PFSK-1 (cell line): ENCODE results near the gene IGFBP5.

Experiments used
- FOXP2 ChIP-seq: optimal IDR thresholded peaks from 2 replicates; pipeline ENCODE3; 2011; ENCODE audit warnings: borderline replicate concordance, control low read depth, inconsistent platforms; ENCODE audit not compliant: insufficient read depth; ENCODE audit errors: extremely low read length, extremely low read depth
- POLR2AphosphoS5 ChIP-seq: IDR thresholded peaks from 2 replicates; pipeline ENCODE4 v1.6.1; 2012; ENCODE audit warnings: low read depth, mild to moderate bottlenecking, control low read depth, low read length, moderate library complexity
- REST ChIP-seq, 2 experiments: IDR thresholded peaks; 2 replicates each; pipeline versions ENCODE4 v1.6.1 to v1.8.0; 2011 to 2012; ENCODE audit warnings: low read depth in 2 of 2, low read length in 2 of 2, control low read depth in 1 of 2, inconsistent platforms in 1 of 2, mild to moderate bottlenecking in 1 of 2, moderate library complexity in 1 of 2; ENCODE audit not compliant: insufficient read depth in 1 of 2
- SIN3A ChIP-seq: IDR thresholded peaks from 2 replicates; pipeline ENCODE4 v1.6.1; 2012; ENCODE audit warnings: mild to moderate bottlenecking, low read length, moderate library complexity, borderline replicate concordance; ENCODE audit not compliant: insufficient read depth
- TAF1 ChIP-seq: IDR thresholded peaks from 2 replicates; pipeline ENCODE4 v1.6.1; 2012; ENCODE audit warnings: low read length, control low read depth, borderline replicate concordance; ENCODE audit not compliant: insufficient read depth

The IGFBP5 gene

DNA sequence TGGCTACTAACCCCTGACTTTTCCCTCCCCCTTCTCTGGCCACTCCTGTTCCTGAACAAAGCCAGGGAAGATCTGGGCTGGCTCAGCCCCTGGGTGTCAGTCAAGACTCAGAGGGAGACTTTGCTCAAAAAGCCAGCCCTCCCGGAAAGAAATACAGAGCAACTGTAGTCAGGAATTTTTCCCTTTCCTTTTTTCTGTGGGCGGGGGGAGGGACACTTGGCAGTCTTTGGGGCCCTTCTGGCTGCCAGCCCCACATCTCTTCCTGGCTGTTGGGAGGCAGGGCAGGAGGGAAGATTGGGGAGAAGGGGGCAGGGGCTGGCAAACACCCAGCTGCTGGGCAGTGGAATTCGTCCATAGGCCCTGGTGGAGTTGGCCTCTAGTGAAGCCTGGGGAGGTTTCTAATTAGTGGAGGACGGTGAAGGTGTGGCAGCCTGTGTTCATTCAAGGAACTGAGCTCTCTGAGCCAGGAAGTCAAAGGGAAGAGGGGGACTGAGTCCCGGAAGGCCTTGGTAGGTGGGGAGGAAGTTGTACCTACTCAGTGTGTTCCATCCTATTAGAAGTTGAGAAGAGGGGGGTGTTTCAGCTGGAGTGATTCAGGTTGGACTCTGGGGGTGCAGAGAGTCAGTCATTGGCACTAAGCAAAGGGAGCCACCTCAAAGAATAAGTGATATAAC is 51.2 kb downstream of the IGFBP5 start:
- TF ChIP-seq SIN3A (no peak), TAF1 (no peak), POLR2AphosphoS5 (no peak), FOXP2 (no peak), REST (IDR thresholded peaks at IDR 0.05; ENCODE audit: insufficient read depth in 1 of 2, low read depth in 2 of 2, low read length in 2 of 2) (no peak)

DNA sequence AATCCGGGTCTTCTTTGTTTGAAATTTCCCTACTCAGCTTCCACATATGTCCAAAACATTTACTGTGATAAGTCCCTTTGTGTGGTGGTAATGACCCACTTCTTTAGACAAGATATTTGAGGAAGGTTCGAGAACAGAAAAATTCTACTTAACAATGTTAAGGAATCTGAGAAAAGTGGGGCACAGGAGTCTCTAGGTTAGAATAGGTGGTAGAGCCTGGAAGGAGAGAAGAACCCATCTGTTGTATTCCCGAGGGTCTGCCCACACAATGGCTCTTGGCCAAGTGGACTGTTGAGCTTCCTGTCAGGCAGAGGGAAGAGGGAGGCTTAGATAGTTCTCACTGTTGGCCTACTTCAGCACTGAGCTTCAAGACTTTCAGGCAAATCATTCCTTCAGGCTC is 57.9 kb downstream of the IGFBP5 start:
- TF ChIP-seq FOXP2 = no peak
- TF ChIP-seq POLR2AphosphoS5 = no peak
- TF ChIP-seq REST (IDR thresholded peaks at IDR 0.05; ENCODE audit: insufficient read depth in 1 of 2, low read depth in 2 of 2, low read length in 2 of 2) = no peak
- TF ChIP-seq SIN3A = no peak
- TF ChIP-seq TAF1 = no peak

DNA sequence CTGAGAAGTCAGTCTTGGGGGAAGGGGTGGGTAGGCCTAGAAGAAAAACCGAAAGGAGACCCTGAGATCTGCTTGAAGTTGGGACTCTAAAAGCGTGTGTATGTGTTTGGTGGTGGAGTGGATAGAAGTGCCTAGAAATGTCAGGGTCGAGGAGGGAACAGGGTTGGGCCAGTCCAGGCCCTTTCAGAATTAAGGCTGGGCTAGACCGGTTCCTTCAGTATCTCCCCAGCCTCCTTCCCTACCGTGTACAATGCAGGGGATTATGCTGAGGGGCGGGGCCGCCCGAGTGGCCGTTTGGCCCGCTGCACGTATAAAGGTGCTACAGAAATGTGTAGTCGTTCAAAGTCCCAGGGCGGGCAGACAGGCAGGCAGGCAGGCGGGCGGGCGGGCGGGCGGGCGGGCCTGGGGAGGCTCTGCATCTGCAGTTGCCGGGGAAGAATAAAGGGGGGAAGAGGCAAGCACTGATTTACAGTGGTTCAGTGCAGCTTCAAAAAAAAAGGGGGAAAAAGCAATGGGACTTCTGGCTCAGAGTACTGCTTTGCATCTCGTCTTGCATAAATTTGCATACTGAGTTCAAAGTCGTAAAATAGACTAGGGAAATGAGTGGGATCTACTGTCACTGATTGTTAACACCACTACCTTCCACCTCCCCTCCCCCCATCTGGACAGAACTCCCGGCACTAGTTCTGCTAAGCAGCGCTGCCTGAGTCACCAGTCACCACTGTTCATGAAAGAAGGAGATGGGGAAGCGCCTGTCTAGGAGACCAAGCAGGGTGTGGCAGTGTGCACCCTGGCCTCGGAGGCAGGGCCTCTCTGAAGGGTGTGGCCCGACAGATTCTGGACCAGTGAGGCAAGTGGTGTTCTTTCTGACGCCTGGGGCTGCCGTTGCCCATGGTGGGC is 58.5 kb downstream of the IGFBP5 start:
- TF ChIP-seq SIN3A (no peak), REST (IDR thresholded peaks at IDR 0.05; ENCODE audit: insufficient read depth in 1 of 2, low read depth in 2 of 2, low read length in 2 of 2) (no peak), POLR2AphosphoS5 (no peak), FOXP2 (no peak), TAF1 (no peak)

DNA sequence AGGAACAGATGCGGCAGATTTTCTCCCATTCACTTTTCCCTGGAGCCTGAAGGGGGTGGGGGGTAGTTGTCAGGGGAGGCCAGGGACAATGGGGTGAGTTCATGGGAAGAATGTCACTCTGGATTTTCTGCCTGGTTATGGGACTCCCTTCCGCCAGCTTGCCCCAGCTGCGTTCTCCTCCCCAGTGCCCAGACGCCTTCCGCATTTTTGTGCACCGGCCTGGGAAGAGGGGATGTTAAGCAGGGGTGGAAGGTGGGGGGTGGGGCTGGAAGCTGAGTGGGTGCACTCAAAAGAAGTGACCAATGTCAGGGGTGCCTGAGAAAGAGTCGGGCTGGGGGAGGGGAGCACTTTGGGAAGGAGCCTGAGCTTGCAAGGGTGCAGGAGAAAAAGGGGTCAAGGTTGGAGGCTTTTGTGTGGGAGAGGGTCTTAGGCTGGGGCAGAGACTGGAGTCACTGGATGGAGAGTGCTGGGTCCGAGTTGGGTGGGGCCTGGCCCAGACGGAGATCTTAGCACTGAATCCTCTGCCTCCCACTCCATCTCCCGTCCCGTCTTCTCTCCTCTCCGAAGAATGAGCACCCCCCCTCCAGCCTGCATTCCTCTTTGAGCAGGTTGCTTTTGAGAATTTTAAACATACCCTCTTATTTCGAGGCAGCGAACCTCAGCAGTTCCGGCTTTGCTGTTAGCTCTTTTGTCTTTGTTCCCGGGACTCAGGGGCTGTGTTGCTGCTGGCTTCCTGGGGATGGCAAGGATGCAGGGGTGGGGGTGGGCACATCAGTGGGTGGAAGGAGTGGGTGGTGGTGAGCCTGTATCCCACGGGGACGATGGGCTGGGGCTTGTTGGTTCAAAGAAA is 59.4 kb downstream of the IGFBP5 start:
- TF ChIP-seq FOXP2 = no peak
- no peak for TF ChIP-seq SIN3A
- TF ChIP-seq POLR2AphosphoS5 = no peak
- TF ChIP-seq REST (IDR thresholded peaks at IDR 0.05; ENCODE audit: insufficient read depth in 1 of 2, low read depth in 2 of 2, low read length in 2 of 2) = no peak
- no peak for TF ChIP-seq TAF1
